NCI-H226 (cell line): ENCODE results near the gene EEFSEC.

Experiments
- DNase-seq: peaks from one replicate; pipeline ENCODE4 v3.0.0-alpha.2; 2015

EEFSEC gene

DNA sequence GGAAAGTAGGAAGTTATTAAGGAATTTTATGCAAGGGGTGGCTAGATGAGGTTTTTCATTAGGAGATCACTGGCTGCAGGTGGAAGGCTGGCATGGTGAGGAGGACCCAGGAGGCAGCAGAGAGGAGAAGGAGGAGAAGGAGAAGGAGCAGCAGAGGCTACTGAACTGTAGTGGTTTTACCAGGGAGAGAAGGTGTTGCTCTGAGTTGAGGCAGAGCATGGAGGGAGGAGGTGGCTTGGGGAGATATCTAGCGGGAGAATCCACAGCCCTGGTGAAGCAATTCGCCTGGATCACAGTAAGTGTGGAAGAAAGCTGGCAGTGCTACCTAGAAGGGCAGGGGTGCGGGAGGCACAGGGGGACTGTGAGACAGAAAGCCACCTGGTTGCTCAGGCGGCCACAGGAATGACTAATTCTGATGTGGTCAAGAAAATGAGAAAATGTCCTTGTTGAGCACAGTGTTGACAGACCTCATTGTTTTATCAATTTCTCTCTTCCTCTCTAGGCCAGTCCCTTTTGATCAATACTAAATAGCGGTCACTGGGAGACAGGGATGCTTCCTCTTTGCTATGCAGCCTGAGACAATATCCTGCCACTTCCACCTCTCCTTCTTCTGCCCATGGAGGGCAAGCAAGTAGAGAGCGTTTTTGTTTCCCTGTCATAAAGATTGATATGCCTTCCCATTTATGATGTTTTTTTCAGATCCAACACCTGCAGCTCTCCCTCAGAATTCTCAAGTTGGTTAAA is 94.6 kb downstream of the EEFSEC start:
- no peak for DNase-seq

DNA sequence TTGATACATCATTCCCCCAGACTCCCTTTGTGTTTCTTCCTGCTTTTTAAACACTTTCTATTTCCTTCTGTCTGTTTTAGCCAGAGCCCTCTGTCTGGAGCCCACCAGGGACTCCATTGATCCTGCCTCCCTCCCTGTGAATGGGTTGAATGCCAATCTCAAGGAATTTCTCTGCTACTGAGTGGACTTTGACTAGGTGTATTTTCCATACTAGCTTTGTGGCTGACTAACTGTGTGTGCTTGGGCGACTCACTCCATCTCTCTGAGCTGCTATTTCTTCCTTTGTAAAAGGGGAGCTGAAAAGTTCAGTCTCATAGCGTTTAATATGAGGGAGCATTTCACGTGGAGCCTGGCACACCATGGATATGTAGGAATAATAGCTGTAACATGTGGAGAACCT is 98.8 kb downstream of the EEFSEC start:
- no peak for DNase-seq

GRCh38 chr3:128253150-128253549 is 99.9 kb downstream of the EEFSEC start:
- no peak for DNase-seq

GRCh38 chr3:128254066-128254590 is 100.8 kb downstream of the EEFSEC start:
- DNase-seq = no peak

- no peak for DNase-seq
Observed at GRCh38 chr3:128254967-128255366, 101.7 kb downstream of the EEFSEC start.

- DNase-seq = no peak
Observed at GRCh38 chr3:128256131-128256530, 102.8 kb downstream of the EEFSEC start.

GRCh38 chr3:128257632-128258031 is 104.4 kb downstream of the EEFSEC start:
- no peak for DNase-seq

- DNase-seq = no peak
Observed at GRCh38 chr3:128260275-128260674, 107.0 kb downstream of the EEFSEC start.

- DNase-seq = no peak
Observed at GRCh38 chr3:128262457-128262856, 109.2 kb downstream of the EEFSEC start.

DNA sequence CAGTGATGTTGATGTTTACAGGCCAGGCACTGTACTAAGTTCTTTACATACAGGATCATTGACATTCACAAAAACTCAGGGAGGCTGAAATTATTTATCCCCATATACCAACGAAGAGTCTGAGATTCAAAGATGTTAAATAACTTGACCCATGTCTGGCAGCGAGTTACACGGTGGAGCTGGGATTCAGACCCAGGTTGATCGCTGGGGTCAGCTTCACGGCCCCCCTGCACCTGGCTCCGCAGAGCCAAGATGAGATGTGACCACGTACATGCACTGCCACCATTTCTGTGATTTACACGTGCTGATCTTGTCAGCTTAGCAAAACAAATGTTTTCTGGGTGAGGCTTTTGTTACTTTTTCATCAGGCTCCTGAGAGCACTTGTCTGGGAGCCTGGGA is 109.8 kb downstream of the EEFSEC start:
- DNase-seq = no peak

GRCh38 chr3:128263946-128264345 is 110.7 kb downstream of the EEFSEC start:
- no peak for DNase-seq

- DNase-seq = no peak
Observed at GRCh38 chr3:128266453-128266852, 113.2 kb downstream of the EEFSEC start.

GRCh38 chr3:128267541-128267940 is 114.3 kb downstream of the EEFSEC start:
- no peak for DNase-seq

GRCh38 chr3:128269006-128269775 is 115.9 kb downstream of the EEFSEC start:
- no peak for DNase-seq

DNA sequence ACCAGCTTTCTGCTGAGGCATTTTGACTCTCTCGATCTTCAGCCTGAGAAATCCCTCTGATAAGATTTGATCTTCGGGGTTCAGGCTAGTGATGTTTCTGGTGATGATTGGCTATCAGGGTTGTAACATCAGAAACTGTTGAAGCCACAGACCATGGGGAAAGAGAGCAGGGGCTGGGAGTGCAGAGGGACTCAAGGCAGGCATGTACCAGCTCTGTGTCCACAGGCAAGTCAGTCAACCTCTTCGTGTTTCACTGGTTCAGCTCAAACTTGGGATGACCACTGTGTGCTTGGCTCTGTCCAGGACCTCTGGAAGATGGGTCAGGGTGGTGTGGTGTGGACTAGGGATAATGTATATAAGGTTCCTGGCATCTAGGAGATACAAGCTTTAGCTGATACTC is 116.5 kb downstream of the EEFSEC start:
- DNase-seq = no peak

DNA sequence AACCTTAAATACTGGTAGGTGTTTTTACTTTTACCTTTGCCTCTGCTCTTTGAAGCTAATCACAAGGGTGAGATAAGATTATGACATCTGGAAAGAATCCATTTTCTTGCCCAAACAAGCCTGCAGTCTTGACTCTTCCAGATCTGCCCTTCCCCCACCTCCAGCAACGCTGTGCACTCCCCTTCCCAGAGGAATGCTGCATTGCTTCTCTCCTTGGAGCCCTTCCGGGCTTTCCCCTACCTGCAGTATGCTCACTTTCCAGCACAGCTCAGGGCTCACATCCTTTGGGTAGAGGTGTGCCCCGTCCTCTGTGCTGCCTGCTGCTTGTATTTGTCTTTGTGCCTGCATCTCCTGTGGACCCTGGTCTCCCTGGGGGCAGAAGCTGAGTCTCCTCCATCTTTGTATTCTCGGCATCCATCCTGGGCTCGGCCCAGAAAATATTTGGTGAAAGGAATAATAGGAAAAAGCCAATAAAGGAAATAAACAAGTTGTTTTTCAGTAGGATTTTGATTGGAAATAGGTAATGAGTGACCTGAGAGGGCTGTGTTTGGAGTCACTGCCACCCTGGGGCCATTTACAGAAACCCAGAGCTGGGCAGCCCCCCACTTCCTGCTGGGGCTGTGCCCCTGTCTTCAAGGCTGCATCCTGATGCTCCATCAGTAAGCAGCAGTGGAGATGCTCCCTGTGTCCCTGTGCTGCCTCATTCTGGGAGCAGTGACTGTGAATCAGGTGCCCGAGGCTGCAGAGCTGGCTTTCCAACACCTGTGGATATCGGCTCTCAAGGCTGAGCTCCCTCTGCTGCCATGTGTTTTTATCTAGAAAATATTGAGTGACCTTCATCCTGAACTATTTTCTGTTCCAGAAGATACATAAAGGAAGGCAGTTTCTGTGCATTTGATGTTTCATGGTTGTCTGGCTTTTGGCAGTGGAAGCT is 117.5 kb downstream of the EEFSEC start:
- DNase-seq = peak; percentile 19

DNA sequence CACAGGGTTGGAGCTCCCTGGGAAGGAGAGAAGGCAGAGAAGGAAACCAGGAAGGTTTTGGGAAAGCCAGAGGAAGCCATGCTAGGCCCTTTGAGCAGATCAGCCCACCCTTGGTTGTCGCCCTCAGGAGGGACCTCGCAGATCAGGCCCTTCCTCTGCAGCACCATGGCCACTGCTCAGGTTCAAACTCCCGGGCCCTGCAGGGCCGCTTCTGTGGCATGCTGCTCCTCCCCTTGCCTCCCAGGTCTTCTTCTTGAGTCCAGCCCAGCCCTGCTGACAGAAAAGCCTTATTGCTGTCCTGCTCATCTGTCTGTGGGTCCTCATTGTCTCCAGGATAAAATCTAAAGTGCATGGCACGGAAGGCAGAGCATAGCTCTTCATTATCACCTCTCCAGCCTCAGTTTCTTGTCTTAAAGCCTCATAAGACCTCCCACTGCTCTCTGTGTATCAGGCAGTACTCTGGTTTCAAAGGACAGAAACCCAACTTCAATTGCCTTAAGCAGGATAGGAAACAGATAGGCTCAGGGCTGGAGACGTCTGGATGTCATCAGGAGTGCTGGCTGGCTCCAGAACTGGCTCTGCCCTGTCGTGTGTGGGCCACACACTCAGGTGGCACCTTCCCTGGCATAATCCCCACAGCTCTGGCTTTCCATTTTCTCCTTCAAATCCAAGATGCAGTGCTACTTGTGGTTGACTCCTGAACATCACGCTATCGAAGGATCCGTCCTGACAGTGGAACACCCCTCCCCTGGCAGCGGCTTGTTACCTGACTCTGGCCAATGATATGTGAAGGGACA is 118.5 kb downstream of the EEFSEC start:
- no peak for DNase-seq

- no peak for DNase-seq
Observed at GRCh38 chr3:128273109-128273840, 120.0 kb downstream of the EEFSEC start.

DNA sequence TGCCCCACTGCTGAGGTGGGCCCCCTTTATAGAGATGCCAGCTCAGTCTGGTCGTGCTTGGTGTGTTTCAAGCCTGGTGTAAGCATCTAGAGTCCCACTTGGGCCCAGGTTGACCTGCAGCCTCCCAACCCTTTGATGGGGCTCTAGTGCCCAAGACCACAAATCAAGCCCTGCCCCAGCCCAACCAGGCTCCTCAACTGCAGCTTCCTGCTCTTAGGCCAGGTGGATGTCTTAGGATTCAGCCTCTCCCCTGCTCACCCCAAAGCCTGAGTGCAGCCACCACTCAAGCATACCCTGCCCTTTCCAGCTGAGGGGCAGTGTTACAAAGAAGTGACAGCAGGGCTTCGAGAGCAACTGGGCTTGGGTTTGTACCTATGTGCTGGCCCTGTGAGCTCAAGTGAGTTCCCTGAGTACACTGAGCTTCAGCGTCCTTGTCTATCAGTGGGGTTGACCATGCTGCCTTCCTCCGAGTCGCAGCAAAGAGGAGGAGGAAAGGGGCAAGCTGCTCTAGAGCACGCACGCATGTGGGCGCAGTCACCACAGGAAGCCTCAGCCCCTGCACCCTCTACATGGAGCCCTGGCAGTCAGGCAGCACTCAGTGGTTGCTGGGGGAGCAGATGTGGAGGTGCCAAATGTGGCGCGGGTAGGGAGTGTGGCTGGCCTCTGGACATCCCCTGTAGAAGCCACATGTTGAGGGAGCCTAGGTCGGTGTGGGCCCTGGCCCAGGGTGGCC is 120.7 kb downstream of the EEFSEC start:
- DNase-seq = no peak

DNA sequence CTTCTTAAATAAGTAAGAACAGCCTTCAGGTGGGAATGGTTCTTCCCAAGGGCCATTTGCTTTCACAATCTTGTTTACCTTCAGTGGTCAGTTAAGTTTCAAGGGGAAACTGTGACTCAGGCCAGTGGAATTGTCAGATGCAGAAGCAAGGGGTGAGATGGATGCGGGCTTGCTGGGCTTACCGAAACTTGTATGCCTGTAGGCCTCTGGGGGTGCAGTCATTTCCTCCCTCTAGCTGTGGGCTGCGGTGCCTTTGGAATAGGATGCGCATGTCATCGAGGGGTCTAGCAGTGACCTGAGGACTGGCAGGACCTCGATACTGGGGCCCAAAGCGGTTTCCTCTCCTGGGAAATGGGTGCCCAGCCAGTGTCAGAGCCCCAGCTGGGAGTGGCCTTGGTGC is 121.6 kb downstream of the EEFSEC start:
- DNase-seq = peak; percentile 92
